Measurements from ENCODE around the gene FAM170B. TPM values are rescaled to one million over a fixed set of nuclear protein-coding genes. Genes with fewer than 3 reads are reported as not detected.

FAM170B gene
- total and polyA plus RNA-seq, 9 of the 15 experiments (the other 6 are each of a cell fraction or from before 2014, with no cell fraction given), result 0.11 to 0.21 TPM; not detected in 7

- no peak overlapping the region for H3K27ac ChIP-seq (ENCODE audit: extremely low read depth, low read depth, low read length)
- no peak overlapping the region for H2AFZ ChIP-seq (ENCODE audit: low read depth, low read length)
- H3K79me2 ChIP-seq (ENCODE audit: control insufficient read depth, insufficient read depth, low read length), result no peaks in the 10 kb centered on the region
- H3K9me1 ChIP-seq (ENCODE audit: control insufficient read depth, insufficient read depth, low read length), result no peaks in the 10 kb centered on the region
- in situ Hi-C loops (cut with MboI), result no loop called here
- DNase-seq (ENCODE audit: extremely low read depth in 1 of 4, low spot score in 3 of 4) (no peak), FAIRE-seq (no peak), ATAC-seq (no peak)
- no peaks in the 10 kb centered on the region for H3K36me3 ChIP-seq (ENCODE audit: control insufficient read depth, insufficient read depth, low read length)
- no peak overlapping the region for H3K4me2 ChIP-seq (ENCODE audit: insufficient read depth, low read length)
- H3K9ac ChIP-seq (ENCODE audit: insufficient read depth in 1 of 2, low read depth in 2 of 2, low read length in 2 of 2), result no peak overlapping the region
- peaks cover 16 to 25% of the 10 kb centered on the region in 2 experiments for H3K27me3 ChIP-seq (ENCODE audit: control insufficient read depth in 2 of 2, insufficient read depth in 2 of 2, low read length in 2 of 2)
- CTCF ChIA-PET (ENCODE audit: low intra/inter-chr PET ratio), result no interaction called here
- POLR2A ChIA-PET, result interaction anchor here (0.8 to 1.5 kb wide), 4 partner anchors 9 to 99 kb away, joined by 3 to 7 read pairs (median 6); no protein-coding TSS in a partner anchor
- H3K4me3 ChIP-seq, result no peak overlapping the region
- TF ChIP-seq, protein P1, sequence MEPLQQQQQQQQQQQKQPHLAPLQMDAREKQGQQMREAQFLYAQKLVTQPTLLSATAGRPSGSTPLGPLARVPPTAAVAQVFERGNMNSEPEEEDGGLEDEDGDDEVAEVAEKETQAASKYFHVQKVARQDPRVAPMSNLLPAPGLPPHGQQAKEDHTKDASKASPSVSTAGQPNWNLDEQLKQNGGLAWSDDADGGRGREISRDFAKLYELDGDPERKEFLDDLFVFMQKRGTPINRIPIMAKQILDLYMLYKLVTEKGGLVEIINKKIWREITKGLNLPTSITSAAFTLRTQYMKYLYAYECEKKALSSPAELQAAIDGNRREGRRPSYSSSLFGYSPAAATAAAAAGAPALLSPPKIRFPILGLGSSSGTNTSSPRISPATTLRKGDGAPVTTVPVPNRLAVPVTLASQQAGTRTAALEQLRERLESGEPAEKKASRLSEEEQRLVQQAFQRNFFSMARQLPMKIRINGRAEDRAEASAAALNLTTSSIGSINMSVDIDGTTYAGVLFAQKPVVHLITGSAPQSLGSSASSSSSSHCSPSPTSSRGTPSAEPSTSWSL (CRISPR knock-in tag; IDR thresholded peaks at IDR 0.05; ENCODE audit: borderline replicate concordance), result no peak
- no peak for TF ChIP-seq ZBTB12 (CRISPR knock-in tag; IDR thresholded peaks at IDR 0.05)
- TF ChIP-seq KLF16 (IDR thresholded peaks at IDR 0.05), result no peak
- TF ChIP-seq RAD21 (CRISPR knock-in tag; conservative IDR thresholded peaks at IDR 0.05 in 1 of 2, IDR thresholded peaks at IDR 0.05 in 1 of 2), result no peak
- no peak for TF ChIP-seq EWSR1 (IDR thresholded peaks at IDR 0.05; ENCODE audit: borderline replicate concordance, low read depth, partially characterized antibody)
- TF ChIP-seq RBM39 (optimal IDR thresholded peaks at IDR 0.05; ENCODE audit: low read depth, low read length), result no peak
- no peak for TF ChIP-seq NR2F6 (CRISPR knock-in tag; IDR thresholded peaks at IDR 0.05)
- no peak for TF ChIP-seq CTBP1 (IDR thresholded peaks at IDR 0.05; ENCODE audit: borderline replicate concordance)
- TF ChIP-seq CREB1 (IDR thresholded peaks at IDR 0.05), result no peak
- no peak for TF ChIP-seq CREB1 (CRISPR knock-in tag; IDR thresholded peaks at IDR 0.05)
- TF ChIP-seq, protein P2, sequence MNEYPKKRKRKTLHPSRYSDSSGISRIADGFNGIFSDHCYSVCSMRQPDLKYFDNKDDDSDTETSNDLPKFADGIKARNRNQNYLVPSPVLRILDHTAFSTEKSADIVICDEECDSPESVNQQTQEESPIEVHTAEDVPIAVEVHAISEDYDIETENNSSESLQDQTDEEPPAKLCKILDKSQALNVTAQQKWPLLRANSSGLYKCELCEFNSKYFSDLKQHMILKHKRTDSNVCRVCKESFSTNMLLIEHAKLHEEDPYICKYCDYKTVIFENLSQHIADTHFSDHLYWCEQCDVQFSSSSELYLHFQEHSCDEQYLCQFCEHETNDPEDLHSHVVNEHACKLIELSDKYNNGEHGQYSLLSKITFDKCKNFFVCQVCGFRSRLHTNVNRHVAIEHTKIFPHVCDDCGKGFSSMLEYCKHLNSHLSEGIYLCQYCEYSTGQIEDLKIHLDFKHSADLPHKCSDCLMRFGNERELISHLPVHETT (CRISPR knock-in tag; conservative IDR thresholded peaks at IDR 0.05 in 1 of 2, IDR thresholded peaks at IDR 0.05 in 1 of 2), result no peak
- TF ChIP-seq JUND (IDR thresholded peaks at IDR 0.05; ENCODE audit: borderline replicate concordance, low read depth, low read length), result no peak
- TF ChIP-seq JUND (tag; IDR thresholded peaks at IDR 0.05; ENCODE audit: borderline replicate concordance, low read depth, low read length), result no peak
- TF ChIP-seq CAMTA2 (CRISPR knock-in tag; conservative IDR thresholded peaks at IDR 0.05), result no peak
- H3K4me1 ChIP-seq (replicated peaks in 1 of 2; ENCODE audit: control insufficient read depth in 2 of 2, insufficient read depth in 2 of 2, low read length in 2 of 2), result peaks cover 3 to 9% of the 10 kb centered on the region in 2 experiments; a peak in 2 of 5 replicates
- intact Hi-C loops (cut with micrococcal nuclease), result no loop called here
- WGBS (ENCODE audit: insufficient coverage, low coverage, missing lambda C conversion rate), result 7% methylated on average over 4 of the region's 4 CpGs
- no peaks in the 10 kb centered on the region for H3K9me3 ChIP-seq (replicated peaks; ENCODE audit: control insufficient read depth, insufficient read depth, low read depth, low read length)
- H4K20me1 ChIP-seq (replicated peaks; ENCODE audit: control insufficient read depth, insufficient read depth, low read length), result no peaks in the 10 kb centered on the region
- BruUV-seq (replicated peaks), result no TSS peak
These were observed 5.0 kb downstream of the FAM170B start for GRCh38 chr10:49128854-49129253.

All from K562 (cell line).